SJSA1 (cell line): Measurements from ENCODE around the gene RAB36. TPM values are rescaled to one million over a fixed set of nuclear protein-coding genes. Genes with fewer than 3 reads are reported as not detected.

Source experiments
- DNase-seq, 2 experiments: peaks; one replicate each; pipeline ENCODE4 v3.0.0-alpha.2; 2015 to 2020; ENCODE audit warnings: low spot score in 2 of 2, low read depth in 1 of 2
- H3K27ac ChIP-seq: fragments of 250-450 bp; sonication (Bioruptor Pico); 2 replicates; pipeline ENCODE4 v1.5.1; 2020; ENCODE audit warnings: mild to moderate bottlenecking, moderate library complexity
- H3K27me3 ChIP-seq: fragments of 250-450 bp; sonication (Bioruptor Pico); replicated peaks from 2 replicates; pipeline ENCODE4 v1.5.1; 2020; ENCODE audit warnings: mild to moderate bottlenecking, moderate library complexity
- H3K36me3 ChIP-seq: fragments of 250-450 bp; sonication (Bioruptor Pico); 2 replicates; pipeline ENCODE4 v1.5.1; 2020; ENCODE audit warnings: mild to moderate bottlenecking
- H3K4me1 ChIP-seq: fragments of 250-450 bp; sonication (Bioruptor Pico); replicated peaks from 2 replicates; pipeline ENCODE4 v1.6.1; 2021; ENCODE audit warnings: mild to moderate bottlenecking
- H3K4me3 ChIP-seq: fragments of 250-450 bp; sonication (Bioruptor Pico); 2 replicates; pipeline ENCODE4 v1.5.1; 2020; ENCODE audit warnings: mild to moderate bottlenecking
- H3K9me3 ChIP-seq: fragments of 250-450 bp; sonication (Bioruptor Pico); replicated peaks from 2 replicates; pipeline ENCODE4 v1.5.1; 2020; ENCODE audit warnings: mild to moderate bottlenecking
- total RNA-seq: library from RNA; depleted of rRNA; stranded (reverse); fragments of >200 nt; shearing (Covaris generic); gene quantifications from 2 replicates; pipeline ENCODE4 v1.2.3, GENCODE V29; 2014

RAB36 gene
- total RNA-seq, 1 experiment from 2014 or later = 0.42 TPM

DNA sequence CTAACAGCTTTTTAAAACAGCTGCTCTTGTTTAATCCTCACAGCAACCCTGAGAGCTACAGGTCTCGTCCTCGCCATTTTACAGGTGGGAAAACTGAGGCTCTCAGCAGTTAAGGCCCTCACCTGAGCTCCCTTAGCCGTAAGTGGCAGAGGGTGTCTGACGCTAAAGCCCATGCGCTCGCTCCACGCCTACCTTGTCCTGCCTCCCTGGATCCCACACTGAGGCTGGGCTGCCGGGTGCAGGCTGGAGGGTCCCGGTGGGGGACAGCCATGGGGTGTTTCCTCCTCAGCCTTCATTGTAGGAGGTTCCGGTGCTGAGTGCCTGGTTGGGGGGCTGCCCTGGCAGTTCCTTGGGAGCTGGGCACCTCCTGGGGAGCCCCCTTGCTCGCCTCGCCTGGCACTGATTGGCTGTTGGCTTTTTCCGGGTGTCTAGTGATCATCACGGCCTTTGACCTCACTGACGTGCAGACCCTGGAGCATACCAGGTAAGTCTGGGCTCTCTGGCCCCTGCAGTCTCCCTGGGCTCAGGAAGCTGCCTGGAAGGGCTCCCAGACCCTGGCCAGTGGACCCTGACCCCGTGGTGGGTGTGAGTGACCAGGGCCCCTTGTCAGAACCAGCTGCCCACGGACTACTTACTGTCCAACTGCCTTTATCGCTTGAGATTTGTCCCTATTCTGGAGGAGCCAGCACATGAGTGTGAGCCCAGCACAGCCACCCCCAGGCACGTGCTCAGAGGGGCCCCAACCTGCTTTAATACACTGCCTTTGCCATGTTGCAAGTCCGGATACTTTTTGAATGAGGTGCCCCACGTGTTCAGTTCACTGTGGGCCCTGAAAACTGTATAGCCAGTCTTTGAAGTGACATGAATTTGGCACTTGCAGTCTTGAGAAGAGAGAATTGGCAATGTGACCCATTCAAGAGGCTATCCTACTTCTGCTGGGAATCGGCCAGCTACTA is 12.6 kb downstream of the RAB36 start:
- no peaks in the 10 kb centered on the region for H3K4me1 ChIP-seq

DNA sequence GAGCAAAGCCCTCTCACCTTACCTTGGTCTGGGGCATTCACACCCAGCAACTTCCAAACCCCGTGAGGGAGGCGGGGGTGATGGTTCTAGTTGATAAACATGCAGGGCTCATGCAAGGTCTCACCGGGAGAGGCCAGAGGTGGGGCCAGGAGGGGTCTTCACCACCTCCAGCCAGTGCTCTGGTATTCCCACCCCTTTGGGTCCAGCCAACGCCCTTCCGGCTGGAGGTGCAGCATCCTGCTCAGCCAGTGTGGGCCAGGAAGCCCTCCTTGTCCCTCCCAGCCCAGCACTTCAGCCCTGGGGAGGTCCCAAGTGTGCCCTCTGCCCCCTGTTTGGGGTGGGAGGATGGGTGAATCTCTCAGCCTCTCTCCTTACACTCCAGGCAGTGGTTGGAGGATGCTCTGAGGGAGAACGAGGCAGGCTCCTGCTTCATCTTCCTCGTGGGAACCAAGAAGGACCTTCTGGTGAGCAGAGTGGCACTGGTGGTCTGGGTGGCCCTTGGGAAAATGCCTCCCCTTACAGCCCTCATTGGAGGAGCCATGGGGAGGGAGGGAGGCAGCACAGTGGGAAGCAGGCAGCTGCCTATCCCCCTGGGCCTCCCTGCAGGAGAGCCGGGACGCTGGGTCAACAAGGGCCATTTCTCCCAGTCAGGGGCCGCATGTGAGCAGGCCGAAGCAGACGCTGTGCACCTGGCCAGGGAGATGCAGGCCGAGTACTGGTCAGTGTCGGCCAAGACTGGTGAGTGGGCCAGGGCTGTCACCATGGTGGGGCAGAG is 13.4 kb downstream of the RAB36 start:
- Histone ChIP-seq H3K4me3 (no peak overlapping the region), H3K4me1 (no peaks in the 10 kb centered on the region), H3K9me3 (no peaks in the 10 kb centered on the region), H3K36me3 (no peaks in the 10 kb centered on the region), H3K27me3 (no peaks in the 10 kb centered on the region), H3K27ac (no peak overlapping the region)
- DNase-seq = peak in 1 of 2 experiments; percentile 38

More for the DNA sequence above, 12.6 kb downstream of the RAB36 start:
- H3K36me3 ChIP-seq = no peaks in the 10 kb centered on the region
- no peak overlapping the region for H3K27ac ChIP-seq
- no peaks in the 10 kb centered on the region for H3K9me3 ChIP-seq
- no peak overlapping the region for H3K4me3 ChIP-seq
- no peak for DNase-seq
- H3K27me3 ChIP-seq = no peaks in the 10 kb centered on the region

DNA sequence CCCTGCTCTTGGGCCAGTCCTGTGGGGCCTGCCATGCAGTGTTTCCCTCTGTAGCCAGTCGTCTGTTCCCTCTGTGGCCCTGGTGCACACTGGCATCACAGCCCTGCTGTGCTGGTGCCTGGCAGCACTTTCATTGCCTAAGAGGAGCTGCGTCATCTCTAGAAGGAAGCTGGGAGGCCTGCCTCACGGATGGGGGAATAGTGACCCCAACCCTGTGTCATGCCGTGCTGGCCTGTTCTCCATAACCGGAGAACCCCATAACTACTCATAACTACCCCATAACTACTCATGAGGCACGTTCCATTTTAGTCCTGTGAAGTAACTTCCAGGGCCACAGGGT is 14.0 kb downstream of the RAB36 start:
- Histone ChIP-seq H3K4me1 (no peaks in the 10 kb centered on the region), H3K36me3 (no peaks in the 10 kb centered on the region), H3K27ac (no peak overlapping the region), H3K27me3 (no peaks in the 10 kb centered on the region), H3K4me3 (no peak overlapping the region), H3K9me3 (no peaks in the 10 kb centered on the region)
- DNase-seq = no peak

DNA sequence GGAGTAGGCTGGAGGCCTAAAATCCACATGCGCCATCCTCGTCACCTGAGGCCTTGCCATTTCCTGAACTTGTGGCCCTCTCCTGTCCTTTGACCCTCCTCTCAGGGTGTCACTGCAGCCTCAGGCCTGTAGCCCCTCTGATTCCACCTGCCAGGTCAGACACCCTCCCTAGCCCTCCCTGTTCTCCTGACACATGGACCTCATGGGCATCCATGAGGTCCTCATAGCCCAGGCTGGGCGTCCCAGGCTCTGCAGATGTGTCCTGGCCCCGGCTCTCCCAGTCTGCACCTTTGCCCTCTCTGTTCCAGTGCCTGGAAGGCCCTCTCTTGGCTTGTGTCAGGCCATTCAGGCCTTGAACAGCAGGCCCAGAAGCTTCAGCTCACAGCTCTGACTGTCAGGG is 15.8 kb downstream of the RAB36 start:
- no peak for DNase-seq
- Histone ChIP-seq H3K27ac (no peak overlapping the region), H3K36me3 (no peaks in the 10 kb centered on the region), H3K4me3 (no peak overlapping the region), H3K27me3 (no peaks in the 10 kb centered on the region), H3K9me3 (no peaks in the 10 kb centered on the region), H3K4me1 (no peaks in the 10 kb centered on the region)

DNA sequence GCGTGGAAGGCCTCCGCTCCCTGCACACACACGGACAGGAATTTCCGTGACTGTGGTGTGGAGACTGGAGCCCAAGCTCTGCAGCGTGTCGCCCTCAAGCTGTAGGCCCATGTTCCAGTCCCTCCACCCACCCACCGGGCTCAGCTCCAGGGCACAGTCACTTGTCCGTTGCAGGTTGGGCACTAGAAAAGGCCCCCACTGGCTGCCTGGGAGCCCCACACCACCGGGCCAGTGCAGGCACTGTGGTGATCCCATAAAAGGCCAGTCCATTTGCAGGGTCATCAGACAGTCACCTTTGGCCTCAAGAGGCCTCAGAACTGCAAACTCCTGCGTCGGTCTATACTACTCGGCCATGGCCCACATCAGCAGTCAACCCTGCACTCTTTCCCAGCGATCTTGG is 16.3 kb downstream of the RAB36 start:
- H3K27me3 ChIP-seq = no peaks in the 10 kb centered on the region
- no peak for DNase-seq
- no peaks in the 10 kb centered on the region for H3K4me1 ChIP-seq
- no peaks in the 10 kb centered on the region for H3K36me3 ChIP-seq
- no peak overlapping the region for H3K4me3 ChIP-seq
- no peaks in the 10 kb centered on the region for H3K9me3 ChIP-seq
- H3K27ac ChIP-seq = no peak overlapping the region

DNA sequence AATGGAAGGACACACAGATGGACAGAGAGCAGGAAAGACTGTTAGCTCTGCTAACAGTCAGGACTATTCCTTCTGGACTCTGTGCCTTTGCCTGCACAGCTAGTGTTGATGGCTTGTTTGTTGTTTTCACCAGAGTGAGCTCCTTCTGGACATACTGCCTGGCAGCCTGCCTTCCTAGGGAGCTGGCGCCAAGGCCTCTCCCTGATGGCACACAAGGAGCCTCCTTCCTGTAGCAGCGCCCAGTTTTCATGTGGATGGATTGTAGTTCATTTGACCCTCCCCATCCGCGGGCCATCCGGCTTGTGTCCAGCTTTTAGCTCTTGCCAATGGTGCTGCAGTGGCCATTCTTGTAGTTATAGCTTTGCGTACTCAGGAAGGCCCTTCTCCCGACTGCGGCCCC is 18.4 kb downstream of the RAB36 start:
- Histone ChIP-seq H3K27me3 (no peaks in the 10 kb centered on the region), H3K4me3 (no peak overlapping the region), H3K9me3 (no peaks in the 10 kb centered on the region), H3K36me3 (no peaks in the 10 kb centered on the region), H3K27ac (no peak overlapping the region), H3K4me1 (no peaks in the 10 kb centered on the region)
- DNase-seq = no peak

DNA sequence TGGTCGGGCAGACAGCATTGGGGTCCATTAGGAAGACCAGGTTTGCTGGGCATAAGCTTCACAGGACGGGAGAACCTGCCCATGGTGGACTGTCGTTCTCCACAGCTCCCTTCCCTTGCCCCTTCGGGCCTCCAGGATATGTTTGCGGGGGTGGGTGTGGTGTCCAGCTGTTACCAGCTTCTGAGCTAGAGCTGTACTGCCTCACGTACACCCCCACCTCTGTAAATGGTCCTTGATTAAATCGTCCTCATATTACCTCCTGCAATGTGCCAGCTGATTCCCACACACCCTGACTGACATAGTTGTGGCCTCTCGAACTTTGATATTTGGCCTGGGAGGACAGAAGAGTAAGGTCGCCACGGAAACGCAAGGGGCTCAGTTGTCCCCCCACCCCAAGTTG is 18.8 kb downstream of the RAB36 start:
- no peaks in the 10 kb centered on the region for H3K27me3 ChIP-seq
- H3K9me3 ChIP-seq = no peaks in the 10 kb centered on the region
- H3K4me3 ChIP-seq = no peak overlapping the region
- no peak overlapping the region for H3K27ac ChIP-seq
- H3K4me1 ChIP-seq = no peaks in the 10 kb centered on the region
- H3K36me3 ChIP-seq = no peaks in the 10 kb centered on the region
- DNase-seq = no peak

DNA sequence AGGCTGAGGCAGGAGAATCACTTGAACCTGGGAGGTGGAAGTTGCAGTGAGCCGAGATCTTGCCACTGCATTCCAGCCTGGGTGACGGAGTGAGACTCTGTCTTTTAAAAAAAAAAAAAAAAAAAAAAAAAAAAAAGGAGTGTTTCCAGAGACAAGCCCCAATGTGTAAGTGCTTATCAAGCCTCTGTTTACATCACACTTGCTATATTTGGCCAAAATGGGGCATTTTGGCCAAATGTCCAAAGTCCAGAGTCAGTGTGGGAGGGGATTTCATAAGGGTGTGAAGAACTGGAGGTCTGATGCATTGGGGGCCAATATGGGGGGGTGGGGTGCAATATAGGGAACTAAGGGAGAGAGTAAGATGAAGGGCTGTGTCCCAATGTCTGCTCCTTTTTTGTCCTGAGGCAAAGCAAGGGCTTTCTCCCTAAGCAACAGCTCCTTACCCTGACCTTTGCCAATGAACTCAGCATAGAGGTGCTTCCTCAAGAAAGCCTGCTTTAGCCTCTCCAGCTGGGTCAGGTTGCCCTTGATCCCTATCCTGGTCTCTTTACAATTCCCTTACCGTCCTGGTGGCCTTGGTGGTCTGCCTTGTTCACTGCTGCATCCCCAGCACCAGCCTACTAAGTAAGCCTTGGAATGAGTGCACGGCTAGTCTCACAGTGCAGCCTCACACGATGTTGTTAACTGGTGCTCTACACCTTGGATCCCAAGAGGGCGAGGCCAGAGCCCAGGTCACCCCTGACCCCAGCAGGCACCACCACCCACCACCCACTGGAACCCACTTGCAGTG is 21.0 kb downstream of the RAB36 start:
- no peaks in the 10 kb centered on the region for H3K27me3 ChIP-seq
- no peaks in the 10 kb centered on the region for H3K9me3 ChIP-seq

DNA sequence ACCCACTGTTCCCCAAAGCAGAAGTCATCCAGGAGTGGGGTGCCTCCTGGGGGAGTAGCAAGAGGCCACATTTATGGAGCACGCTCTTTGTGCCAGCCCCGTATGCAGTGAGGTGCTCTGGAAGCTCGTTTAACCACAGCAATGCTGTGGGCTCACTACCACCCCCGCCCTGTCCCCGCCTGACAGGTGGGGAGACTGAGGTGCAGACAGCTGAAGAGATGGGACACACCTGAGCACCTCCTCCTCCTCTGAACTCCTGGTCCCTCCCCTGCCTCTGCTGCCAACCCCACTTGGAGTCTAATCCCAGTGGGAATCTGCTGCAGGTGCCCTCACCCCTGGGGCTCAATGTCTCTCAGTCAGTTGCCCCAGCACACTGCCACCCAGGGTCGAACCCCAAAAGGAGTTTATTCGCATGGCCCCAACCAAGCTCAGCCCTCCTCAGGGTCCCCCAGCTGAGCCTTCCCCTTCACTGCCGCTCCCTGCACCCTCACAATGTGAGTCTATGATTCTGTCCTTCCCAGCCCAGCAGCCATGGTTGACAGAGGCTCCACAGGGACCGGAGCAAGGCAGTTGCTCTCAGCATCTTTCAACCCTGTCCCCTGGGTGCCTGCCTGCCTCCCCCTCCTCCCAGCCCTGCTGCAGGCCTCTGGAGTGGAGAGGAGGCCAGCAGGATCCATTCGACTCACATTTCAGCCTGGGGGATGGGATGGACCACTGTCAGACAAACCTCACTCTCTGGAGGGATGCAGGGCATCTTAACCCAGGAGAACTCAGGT is 21.8 kb downstream of the RAB36 start:
- Histone ChIP-seq H3K27ac (no peak overlapping the region), H3K36me3 (no peaks in the 10 kb centered on the region), H3K4me3 (no peak overlapping the region), H3K9me3 (no peaks in the 10 kb centered on the region), H3K27me3 (no peaks in the 10 kb centered on the region), H3K4me1 (no peaks in the 10 kb centered on the region)
- DNase-seq = no peak

More for the DNA sequence above, 21.0 kb downstream of the RAB36 start:
- no peak for DNase-seq
- Histone ChIP-seq H3K4me3 (no peak overlapping the region), H3K27ac (no peak overlapping the region), H3K36me3 (no peaks in the 10 kb centered on the region), H3K4me1 (no peaks in the 10 kb centered on the region)

DNA sequence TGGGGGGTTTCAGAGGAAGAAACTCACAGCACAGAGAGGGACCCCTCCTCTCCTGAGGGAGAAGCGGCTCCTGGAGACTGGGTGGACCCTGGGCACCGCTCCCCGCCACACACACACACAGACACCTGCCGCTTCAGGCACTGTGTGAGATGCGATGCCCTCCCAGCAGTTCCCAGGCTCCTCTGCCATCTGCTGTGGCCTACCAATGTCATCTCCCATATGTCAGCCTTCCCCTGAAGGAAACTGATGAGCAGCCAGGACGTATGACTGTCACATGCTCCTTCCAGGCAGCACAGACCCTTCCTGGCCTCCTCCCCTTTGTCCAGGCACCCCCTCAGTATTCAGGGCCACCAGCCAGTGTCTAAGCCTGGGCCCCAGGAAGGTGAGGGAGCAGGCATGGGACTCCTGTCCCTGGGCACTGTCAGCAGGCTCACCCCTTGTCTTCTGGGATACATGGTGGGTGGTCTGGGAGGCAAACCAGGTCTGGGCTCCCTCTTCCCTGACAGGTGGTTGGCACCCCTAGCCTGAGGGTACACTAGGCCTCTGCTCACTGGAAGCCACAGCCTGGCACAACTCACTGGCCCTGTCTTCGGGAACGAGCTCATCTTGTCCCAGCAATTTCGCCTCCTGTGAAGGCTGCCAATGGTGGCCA is 23.2 kb downstream of the RAB36 start:
- Histone ChIP-seq H3K9me3 (no peaks in the 10 kb centered on the region), H3K36me3 (no peaks in the 10 kb centered on the region), H3K27ac (no peak overlapping the region), H3K27me3 (no peaks in the 10 kb centered on the region), H3K4me3 (no peak overlapping the region), H3K4me1 (no peaks in the 10 kb centered on the region)
- DNase-seq = no peak

DNA sequence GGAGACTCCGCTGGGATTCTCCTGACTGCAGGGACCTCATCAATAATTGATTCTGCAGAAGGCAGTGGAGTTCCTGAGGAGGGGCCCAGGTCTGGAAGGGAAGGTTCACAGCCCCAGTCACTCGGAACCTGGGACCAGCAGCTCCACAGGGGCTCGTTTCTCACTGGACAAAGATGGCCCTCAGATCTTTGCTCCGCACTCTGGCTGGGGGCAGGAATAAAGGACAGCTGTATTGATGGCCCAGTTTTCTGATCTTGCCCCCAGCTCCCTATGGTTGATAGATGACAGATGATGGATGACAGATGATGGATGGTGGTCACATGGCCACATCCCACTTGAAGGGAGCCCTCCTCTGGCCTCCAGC is 23.7 kb downstream of the RAB36 start:
- Histone ChIP-seq H3K27me3 (no peaks in the 10 kb centered on the region), H3K9me3 (no peaks in the 10 kb centered on the region), H3K4me3 (no peak overlapping the region), H3K36me3 (no peaks in the 10 kb centered on the region), H3K4me1 (no peaks in the 10 kb centered on the region), H3K27ac (no peak overlapping the region)
- no peak for DNase-seq

DNA sequence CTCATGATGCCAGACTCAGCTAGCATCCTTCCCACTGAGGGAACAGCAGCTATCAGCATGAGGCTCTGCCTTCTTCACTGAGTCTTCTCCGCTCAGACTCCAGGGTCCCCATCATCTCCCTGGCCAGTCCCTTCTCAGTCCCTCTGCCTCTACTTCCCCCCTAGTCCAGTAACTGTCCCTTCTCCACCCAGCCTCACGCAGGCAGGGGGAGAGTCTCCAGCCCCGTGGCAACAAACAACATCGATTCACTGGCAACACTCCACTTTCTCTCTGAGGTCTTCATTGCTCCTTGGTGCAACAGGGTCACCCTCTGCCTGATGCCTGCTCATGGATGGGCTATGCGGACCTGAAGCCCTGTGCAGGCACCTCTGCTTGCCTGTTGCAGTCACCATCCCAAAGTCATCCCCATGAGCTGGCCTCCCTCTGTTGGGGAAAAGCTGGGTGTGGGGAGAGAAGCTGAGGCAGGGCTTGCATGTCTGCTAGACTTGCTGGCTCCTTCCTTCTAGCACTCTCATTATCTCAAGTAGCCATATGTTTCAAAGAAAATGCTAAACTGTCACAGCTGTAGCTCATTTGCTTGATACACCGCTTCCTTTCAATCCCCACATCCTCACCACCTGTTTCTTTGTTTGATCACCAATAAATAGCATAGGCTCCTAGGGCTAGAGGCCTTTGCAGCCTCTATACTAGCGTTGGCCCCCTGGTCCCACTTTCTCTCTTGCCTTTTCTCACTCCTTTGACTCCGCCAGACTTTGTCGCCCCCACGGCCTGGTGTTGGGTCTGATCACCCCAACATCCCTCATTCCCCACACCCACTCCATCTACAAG is 30.8 kb downstream of the RAB36 start:
- no peaks in the 10 kb centered on the region for H3K27me3 ChIP-seq

More for the DNA sequence above, 30.8 kb downstream of the RAB36 start:
- H3K4me1 ChIP-seq = peaks cover 21% of the 10 kb centered on the region
- no peaks in the 10 kb centered on the region for H3K36me3 ChIP-seq
- H3K27ac ChIP-seq = no peak overlapping the region
- H3K4me3 ChIP-seq = no peak overlapping the region
- no peak for DNase-seq
- H3K9me3 ChIP-seq = peaks cover 15% of the 10 kb centered on the region
